Measurements from ENCODE around the gene CUX1.
"Not testable (repeated sequence)": the region's sequence is repeated elsewhere in the genome, so short reads cannot be mapped to it uniquely, and the experiment has no call there.

Gene CUX1

DNA sequence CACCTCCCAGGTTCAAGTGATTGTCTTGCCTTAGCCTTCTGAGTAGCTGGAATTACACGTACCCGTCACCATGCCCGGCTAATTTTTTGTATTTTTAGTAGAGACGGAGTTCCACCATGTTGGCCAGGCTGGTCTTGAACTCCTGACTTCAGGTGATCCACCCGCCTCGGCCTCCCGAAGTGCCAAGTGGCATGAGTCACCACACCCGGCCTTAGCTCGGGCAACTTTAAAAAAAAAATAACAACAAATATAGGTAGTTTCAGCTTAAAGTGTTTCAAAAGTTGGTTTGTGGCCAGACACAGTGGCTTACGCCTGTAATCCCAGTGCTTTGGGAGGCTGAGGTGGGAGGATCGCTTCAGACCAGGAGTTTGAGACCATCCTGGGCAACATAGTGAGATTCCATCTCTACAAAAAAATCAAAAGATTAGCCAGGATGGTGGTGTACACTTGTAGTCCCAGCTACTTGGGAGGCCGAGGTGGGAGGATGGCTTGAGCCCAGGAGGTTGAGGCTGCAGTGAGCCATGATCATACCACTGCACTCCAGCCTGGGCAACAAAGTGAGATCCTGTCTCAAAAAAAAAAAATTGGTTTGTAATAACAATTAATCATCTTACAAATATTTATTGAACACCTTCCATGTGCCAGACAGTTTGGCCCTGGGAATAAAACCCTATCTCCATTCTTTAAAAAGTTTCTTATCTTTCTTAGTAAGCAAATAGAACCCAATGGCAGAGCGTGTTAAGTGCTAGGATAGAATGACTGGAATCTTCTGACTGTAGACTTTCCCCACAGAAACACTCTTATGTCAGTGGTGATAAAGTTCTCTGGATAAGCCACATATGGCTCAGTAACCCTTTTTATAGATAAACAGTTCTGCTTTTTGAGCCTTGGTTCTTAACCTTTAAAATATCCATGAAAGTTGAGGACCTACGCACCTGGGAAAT lies 104.4 kb downstream of the CUX1 start:
- peak; percentile 43 for DNase-seq

DNA sequence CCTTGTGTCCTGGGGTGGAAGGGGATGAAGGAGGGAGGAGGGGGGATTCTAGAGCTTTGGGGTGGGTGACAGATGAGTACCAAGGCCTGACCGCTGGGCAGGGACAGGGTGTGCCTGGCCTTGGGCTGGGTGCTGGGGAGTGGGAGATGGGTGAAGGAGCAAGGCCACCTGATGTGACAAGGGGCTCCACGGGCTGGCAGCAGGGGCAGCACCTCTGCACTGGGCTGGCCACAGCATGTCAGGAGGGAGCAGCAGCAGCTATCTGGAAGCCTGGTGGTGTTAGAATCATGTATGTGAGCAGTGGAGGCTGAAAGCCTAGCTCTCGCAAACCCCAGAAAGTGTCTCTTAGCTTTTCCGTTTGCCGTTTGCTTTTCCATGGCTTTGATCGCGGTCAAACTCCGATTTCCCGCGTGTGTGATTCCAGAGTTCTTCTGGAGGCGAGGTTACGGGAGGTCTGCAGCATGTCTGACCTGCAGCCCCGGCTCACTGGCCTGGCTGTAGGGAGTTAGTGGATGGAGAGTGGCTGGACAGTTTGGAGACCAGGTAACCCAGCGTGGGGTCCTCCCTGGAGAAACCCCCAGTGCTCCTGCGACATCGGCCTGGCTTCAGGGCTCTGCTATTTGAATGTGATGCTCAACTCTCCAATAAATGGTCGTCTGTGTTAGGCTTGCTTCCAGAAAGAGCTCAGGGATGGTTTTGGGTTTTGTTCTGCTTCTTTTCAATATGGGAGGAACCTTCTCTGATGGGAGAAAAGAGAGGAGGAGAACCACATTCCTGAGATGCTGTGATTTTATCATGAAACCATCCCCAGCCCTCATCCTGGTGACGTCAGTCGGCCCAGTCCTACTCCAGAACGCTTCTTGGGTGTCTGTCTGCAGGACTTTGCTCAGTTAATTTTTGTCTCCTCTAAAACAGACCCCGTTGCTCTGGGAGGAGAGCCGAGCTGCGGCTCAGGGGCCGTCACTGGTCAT lies 105.5 kb downstream of the CUX1 start:
- no peak for DNase-seq

DNA sequence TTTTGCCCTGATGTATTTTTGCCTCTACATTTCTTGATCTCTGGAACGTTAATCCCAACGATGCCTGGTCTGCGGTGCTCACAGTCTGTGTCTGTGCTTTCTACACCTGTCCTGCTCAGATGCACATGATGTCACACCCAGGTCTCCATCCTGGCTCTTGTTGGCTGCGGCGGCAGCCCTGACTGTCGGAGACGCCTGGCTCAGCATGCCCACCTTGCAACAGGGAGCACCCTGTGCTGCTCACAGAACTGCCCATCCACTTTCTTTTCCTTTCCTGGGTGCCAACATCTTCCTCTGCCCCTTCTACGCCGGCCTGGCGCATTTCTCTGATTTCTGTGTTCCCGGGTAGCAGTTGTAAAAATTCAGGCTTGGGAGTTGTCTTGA lies 106.2 kb downstream of the CUX1 start:
- DNase-seq, result no peak

DNA sequence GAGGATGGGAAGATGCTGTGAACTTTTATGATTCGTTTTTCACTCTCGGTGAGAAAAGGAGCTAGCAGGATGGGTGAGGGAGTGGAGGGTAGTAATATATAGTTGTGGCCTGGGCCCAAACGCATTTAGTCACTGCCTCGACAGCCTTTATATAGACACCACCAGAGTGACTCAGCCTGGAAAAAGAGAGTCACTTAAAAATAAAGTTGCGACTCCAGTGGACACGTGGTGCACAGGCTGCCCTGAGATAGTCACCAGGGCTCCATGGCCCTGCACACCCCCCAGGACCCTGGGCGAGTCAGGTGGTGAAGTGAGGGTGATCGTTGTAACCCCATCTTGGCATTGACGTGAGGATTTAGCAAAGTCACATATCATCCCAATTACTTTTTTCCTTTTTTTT lies 106.7 kb downstream of the CUX1 start:
- peak; percentile 41 for DNase-seq

DNA sequence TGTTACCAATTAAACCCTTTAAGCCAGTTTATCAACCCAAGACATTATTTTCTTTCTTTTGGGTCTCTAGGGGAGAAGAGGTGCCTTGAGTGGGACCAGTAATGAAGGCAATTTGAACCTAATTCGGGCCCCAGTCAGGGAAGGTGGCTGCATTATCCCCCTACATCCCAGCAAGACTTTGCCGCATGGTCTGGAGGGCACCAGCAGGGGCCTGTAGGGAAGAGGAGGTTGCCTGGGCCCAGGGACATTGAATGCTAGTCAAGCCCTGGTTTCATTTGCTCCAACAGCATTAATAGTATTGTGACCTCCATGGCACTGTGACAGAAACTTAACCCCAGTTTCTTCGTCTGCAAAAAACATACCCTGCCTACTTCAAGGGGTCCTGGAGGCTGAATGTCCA lies 108.8 kb downstream of the CUX1 start:
- no peak for DNase-seq

DNA sequence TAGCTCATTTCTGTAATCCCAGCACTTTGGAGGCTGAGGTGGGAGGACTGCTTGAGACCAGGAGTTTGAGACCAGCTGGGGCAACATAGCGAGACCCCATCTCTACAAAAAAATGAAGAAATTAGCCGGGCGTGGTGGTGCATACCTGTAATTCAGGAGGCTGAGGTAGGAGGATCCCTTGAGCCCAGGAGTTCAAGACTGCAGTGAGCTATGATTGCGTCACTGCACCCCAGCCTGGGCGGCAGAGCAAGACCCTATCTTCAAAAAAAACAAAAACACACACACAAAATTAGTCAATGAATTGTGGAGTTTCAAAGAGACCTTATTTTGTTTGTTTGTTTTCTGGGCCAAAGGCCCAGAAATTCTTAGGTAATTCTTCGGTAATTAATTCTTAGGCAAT lies 110.0 kb downstream of the CUX1 start:
- DNase-seq, result no peak

DNA sequence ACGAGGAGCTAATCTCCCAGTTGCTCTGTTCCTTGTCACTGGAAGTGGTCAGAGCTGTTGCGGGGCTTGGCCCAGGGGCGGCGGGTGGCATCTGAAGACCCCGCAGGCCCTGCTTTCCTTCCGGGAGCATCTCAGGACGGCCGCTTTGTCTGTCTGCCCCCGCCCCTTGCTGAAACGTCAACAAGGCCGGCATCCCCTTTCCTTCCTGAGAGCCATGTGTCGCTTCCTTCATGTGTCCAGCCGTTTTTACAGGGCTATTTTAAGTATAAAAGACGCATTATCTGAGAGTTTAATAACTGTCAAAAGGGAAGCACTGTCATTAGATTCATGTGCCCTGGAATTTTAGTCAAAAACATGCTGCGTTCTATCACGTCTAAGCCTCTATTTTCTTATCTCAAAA lies 110.4 kb downstream of the CUX1 start:
- DNase-seq, result peak; percentile 47

DNA sequence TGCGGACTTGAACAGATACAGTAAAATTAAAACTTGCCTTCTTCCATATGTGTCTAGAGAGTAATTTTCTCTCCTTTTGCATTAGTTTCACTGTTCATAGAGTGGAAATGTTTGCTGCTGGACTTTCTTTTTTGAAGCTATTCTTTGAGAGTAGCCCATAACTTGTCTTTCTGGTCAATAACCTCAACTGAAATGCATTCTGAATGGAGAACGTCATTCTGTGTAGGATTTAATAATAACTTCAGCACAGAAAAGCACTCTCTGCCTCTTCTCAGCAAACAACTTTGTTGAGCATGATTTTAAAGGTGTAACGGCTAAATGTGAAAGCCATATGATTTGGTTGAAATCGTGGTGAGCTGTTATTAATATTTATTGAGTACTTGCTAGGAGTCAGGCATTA lies 111.8 kb downstream of the CUX1 start:
- no peak for DNase-seq

DNA sequence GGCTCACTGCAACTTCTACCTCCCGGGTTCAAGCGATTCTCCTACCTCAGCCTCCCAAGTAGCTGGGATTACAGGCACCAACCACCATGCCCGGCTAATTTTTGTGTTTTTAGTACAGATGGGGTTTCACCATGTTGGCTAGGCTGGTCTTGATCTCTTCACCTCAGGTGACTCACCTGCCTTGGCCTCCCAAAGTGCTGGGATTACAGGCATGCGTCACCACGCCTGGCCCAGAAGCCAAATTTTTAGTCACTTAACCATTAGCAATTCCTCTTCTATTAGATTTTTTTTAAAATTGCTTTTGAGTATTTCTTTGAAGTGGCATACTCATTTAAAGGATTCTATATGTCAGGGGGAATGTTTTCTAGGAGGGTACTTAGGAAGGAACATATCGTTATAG lies 112.5 kb downstream of the CUX1 start:
- not testable (repeated sequence) for DNase-seq

DNA sequence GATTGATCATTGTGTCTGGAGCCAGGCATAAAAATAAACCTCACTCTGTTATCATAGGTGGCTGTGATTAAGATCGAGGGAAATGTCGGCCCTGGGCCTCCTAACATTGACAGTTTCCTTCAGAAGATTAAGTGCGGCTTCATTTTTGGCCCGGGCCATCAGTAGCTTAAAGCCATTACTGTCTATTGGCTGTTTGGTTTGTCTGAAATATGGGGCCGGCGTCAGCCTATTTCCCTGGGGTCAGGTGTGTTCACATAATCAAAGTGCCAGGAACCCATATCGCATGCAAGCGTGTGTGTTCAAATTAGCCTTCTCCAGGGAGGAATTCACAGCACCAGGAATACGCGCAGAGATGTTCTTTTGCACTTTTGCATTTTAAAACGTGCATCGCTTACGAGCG lies 114.7 kb downstream of the CUX1 start:
- DNase-seq, result no peak

DNA sequence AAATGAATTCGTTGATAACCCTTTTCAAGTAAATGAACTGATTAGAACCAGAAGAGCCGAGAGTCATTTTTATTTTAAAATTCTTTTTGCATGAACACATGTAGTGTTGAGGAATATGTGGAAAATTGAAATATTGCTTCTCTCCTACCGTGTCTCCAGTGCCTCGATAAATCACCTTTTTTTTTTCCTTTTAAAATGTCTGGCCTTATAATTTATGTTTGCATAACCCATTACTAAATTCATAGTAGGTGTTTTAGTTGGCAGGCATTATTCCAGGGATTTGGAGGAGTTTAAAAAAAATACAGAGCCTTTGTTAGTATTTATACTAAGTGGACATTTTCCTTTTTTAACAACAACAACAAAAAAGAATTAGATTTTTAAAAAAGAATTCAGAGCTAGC lies 115.6 kb downstream of the CUX1 start:
- DNase-seq, result no peak

DNA sequence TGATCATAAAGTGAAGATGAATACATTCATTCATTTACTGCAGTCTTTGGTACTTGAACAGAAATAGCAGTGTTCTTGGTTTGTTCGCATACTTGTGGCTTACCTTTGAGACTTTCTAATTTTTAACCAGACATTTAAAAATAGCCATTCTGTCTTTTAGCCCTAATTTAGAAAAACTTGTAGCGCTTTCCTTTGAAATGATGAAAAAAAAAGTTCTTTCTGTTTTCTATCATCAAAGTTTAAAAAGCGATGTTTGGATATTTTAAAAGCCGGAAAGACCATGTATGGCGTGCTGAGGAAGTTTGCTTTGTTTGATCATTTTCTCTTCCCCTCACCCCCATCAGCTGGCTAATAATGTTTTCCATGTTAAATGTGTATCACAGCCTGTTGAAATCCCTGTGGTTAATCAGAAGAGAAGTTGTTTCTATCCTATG lies 116.3 kb downstream of the CUX1 start:
- DNase-seq, result no peak

DNA sequence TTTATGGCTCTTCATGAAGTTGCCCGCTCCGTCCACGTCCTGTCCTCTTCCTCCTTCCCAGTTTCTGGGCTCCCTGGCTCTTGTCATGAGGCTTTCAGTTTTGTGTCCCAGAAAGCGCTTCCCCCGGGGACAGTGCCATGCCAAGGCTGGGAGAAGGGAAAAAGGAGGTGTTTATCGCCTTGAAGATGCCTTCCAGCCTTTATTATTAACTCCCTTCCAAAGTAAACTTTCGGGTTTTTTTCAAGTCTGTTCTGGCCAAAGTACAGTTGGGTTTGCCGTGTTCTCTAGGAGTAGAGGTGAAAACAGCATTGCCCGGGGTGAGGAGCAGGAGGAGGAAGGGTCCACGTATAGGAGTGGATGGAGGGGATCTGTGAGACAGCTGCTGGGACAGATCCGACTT lies 117.2 kb downstream of the CUX1 start:
- no peak for DNase-seq

DNA sequence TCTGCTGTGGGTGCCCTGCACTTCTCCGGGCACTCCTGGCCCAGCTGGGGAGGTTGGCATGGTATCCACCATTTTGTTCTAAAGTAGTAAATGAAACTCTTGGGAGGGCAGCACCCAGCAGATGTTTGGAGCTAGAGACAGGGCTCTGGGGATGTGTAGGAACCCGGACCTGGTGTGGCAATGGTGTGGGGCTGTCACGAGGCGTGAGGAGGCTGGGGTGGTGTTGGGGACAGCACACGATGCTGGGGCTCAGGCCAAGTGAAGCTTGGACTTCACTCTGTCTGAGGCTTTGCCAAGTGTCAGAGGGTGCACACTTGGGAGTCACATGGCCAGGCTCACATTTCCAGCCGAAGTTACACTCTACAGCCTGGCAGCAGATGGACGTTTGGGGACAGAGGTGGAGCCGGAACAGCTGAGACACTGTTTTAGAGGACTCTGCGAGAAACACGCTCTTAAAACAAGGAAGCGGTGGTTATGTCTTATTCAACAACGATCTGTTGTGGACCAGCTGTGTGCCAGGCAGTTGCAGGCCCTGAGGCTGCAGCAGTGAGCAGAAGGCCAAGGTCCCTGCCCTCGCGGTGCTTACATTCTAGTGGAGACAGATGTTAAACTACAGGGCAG lies 118.2 kb downstream of the CUX1 start:
- no peak for DNase-seq

DNA sequence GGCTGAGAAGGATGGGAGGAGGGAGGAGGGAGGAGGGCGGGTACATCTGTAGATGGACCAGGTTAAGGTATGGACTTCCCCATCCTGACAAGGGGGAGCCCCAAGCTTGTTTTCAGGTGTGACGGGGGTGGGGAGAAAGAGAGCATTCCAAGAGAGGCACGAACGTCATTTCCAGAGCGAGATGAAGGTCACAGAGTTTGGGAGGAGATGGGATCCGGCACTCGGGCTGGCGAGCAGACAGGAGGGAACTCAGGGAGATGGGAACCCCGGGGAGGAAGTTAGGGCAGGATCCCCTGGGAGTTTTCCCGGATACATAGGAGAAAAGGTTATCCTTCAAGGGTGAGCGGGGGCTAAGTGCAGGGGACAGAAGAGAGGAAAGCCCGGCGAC lies 118.8 kb downstream of the CUX1 start:
- no peak for DNase-seq

DNA sequence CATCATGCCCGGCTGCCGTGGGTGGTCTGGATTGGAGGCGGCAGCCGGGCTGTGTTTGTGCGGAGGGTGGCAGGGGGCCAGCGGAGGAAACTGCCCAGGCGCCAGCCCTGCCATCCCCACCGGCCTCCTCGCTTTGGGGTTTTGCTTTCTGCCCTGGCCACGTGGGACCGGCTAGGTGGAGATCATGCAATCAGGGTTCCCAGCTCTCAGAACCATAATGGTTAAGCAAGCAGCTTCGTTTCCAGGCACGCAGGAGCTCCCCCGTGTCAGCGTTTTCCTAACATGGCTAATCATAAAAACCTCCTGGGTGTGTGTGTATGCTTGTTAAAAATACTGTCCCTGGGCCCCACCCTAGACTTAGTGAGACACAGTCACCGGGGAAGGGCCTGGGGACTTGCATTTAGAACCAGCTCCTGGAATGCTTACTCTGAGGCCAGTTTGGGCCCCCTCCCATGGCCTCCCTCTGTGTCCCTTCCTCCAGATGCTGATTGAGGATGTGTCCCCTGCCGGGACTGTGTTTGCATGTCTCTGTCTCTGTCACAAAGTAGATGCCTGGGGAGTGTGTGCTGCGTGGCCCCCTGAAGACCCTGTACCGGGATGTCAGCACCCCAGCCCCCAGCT lies 119.3 kb downstream of the CUX1 start:
- DNase-seq, result no peak

DNA sequence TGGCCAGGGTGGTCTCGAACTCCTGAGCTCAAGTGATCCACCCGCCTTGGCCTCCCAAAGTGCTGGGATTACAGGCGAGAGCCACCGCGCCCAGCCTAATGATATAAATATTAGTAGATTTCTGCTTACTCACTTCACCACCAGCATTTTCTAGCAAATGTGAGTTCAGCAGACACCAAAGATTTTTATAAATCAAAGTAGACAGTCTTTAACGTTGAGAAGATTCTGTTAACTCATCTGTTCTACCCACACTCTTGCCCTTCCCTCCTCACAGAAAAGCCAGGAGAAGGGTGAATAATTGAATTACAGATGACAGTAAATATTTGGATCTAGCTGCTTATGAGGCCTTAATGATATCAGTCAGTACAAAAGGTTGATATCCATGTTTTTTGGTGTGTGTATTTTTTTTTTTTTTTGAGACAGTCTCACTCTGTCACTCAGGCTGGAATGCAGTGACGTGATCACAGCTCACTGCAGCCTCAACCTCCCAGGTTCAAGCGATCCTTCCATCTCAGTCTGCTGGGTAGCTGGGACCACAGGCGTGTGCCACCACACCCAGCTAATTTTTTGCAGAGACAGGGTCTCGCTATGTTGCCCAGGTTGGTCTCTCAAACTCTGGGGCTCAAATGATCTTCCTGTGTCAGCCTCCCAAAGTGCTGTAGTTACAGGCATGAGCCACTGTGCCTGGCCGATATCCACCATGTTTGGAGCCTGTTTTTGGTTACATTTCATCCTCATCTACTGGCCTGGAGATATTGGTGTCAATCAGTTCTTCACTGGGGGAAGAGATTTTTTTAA lies 120.5 kb downstream of the CUX1 start:
- no peak for DNase-seq

DNA sequence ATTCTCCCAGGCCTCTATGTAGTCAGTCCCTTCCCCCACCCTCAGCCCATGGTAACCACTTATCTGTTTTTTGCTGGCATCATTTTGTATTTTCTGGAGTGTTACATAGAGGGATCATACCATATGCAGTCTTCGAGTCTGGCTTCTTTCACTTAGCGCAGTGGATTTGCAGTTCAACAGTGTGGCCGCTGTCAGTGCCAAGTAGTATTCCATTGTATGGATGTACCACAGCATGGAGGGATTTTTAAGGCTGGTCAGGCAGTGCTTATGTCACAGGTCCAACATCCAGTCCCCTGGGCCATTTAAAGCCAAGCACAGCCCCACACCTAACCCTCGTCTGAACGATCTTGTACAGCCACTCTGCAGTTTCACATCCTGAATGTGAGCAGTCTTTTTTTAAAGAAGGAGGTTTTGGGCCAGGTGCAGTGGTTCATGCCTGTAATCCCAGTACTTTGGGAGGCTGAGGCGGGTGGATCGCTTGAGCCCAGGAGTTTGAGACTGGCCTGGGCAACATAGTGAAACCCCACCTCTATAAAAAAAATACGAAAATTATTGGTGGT lies 121.8 kb downstream of the CUX1 start:
- DNase-seq, result no peak

DNA sequence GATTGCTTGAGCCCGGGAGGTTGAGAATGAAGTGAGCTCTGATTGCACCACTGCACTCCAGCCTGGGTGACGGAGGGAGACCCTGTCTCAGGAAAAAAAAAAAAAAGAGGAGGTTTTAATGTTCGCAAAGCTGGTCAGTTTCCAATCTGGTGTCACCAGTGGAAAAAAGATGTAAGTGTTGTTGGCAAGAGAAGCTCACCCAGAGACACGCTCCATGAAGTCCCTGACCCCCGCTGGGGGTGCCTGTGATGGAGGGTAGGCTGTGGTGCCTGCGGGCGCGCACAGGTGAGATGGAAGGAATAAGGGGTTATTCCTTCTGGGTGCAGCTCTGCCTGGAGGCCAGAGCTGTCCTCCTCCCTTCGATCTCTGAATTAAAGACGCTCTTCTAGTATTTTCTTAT lies 122.7 kb downstream of the CUX1 start:
- DNase-seq, result no peak

DNA sequence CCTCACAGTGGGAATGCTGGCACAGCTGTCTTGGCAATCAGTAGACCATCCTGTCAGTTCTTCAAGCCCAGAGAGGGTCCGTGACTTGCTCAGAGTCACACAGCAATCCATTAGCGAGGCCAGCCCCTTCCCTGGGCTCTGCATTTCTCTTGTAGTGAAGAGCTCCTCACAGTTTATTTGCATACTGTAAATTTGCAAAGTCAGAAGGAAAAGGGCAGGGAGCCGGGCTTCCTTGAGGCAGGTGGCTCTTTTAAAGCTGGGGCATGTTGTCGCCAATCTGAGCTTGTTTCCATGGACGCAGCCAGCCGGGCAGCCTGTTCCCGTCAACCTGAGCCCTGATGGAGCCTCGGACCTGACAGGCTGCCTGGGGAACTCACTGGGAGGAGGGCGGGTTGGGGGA lies 123.4 kb downstream of the CUX1 start:
- DNase-seq, result no peak
